Measurements from ENCODE around the gene APEH. TPM values are rescaled to one million over a fixed set of nuclear protein-coding genes. Genes with fewer than 3 reads are reported as not detected.
A peak's percentile ranks its signal among the peaks of the same experiment; 100 is the strongest.

Gene APEH
- total RNA-seq, 1 experiment from 2014 or later = 273 TPM

DNA sequence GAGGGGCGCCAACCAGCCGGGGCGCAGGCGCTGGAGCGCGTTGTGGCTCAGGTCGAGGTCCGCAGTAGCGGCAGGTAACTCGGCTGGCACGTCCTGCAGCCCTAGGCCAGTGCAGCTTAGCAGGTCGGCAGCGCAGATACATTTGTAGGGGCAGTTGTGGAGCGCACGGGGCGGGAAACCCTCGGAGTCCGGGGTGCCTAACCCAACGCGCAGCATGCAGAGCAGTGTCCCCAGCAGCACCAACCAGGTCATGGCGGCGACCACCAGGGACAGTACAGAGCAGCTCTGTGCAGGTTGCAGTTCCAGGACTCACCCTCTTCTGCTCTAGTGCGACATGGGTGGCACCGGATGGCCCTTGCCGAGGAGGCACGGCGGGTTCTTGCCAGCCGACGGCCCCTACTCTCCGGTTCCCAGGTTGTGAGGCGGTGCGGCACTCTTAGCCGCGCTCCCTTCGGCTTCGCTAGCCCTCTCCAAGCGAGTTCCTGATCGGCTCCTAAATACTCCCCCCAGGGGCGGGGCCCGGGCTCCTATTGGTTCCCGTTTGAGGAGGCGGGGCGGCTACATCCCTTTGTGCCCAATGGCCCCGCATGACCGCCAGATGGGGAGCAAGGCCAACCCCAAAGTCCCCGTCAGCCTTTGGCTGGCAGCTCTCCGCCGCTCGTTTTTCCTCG, 45.2 kb downstream of the APEH start, which contains the start of gene AMIGO3 (continued):
- TF ChIP-seq, protein P1, sequence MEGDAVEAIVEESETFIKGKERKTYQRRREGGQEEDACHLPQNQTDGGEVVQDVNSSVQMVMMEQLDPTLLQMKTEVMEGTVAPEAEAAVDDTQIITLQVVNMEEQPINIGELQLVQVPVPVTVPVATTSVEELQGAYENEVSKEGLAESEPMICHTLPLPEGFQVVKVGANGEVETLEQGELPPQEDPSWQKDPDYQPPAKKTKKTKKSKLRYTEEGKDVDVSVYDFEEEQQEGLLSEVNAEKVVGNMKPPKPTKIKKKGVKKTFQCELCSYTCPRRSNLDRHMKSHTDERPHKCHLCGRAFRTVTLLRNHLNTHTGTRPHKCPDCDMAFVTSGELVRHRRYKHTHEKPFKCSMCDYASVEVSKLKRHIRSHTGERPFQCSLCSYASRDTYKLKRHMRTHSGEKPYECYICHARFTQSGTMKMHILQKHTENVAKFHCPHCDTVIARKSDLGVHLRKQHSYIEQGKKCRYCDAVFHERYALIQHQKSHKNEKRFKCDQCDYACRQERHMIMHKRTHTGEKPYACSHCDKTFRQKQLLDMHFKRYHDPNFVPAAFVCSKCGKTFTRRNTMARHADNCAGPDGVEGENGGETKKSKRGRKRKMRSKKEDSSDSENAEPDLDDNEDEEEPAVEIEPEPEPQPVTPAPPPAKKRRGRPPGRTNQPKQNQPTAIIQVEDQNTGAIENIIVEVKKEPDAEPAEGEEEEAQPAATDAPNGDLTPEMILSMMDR (IDR thresholded peaks at IDR 0.05) = 0 out of 2 replicates have a peak, but pooled peaks have one; percentile 46
- TF ChIP-seq SMAD3 (CRISPR knock-in tag; IDR thresholded peaks at IDR 0.05; ENCODE audit: borderline replicate concordance) (0 out of 2 replicates have a peak, but pooled peaks have one; percentile 70), NFE2L1 (CRISPR knock-in tag; IDR thresholded peaks at IDR 0.05) (no peak), ZNF138 (CRISPR knock-in tag; conservative IDR thresholded peaks at IDR 0.05) (0 out of 2 replicates have a peak, but pooled peaks have one; percentile 60), ZNF263 (CRISPR knock-in tag; IDR thresholded peaks at IDR 0.05; ENCODE audit: low read depth) (no peak), HMGA2 (CRISPR knock-in tag; IDR thresholded peaks at IDR 0.05) (no peak), TCF7 (CRISPR knock-in tag; IDR thresholded peaks at IDR 0.05; ENCODE audit: low read depth) (no peak), GABPB1 (CRISPR knock-in tag; IDR thresholded peaks at IDR 0.05) (no peak), CREB1 (CRISPR knock-in tag; IDR thresholded peaks at IDR 0.05) (peak; percentile 62; the same call in 1 of the 2 replicates), KAT7 (CRISPR knock-in tag; IDR thresholded peaks at IDR 0.05; ENCODE audit: borderline replicate concordance) (no peak), NR1H2 (CRISPR knock-in tag; IDR thresholded peaks at IDR 0.05) (no peak), GRHL2 (CRISPR knock-in tag; IDR thresholded peaks at IDR 0.05; ENCODE audit: insufficient replicate concordance, severe bottlenecking) (no peak), SMAD4 (CRISPR knock-in tag; IDR thresholded peaks at IDR 0.05) (no peak; the same call in 1 of the 2 replicates), ZBTB21 (CRISPR knock-in tag; IDR thresholded peaks at IDR 0.05; ENCODE audit: borderline replicate concordance) (no peak; the same call in 1 of the 2 replicates), OVOL2 (CRISPR knock-in tag; IDR thresholded peaks at IDR 0.05; ENCODE audit: borderline replicate concordance) (peak; percentile 38; the same call in 1 of the 2 replicates), RORB (CRISPR knock-in tag; IDR thresholded peaks at IDR 0.05) (no peak), IRF2 (CRISPR knock-in tag; IDR thresholded peaks at IDR 0.05; ENCODE audit: borderline replicate concordance, low read depth) (no peak), GTF2I (CRISPR knock-in tag; conservative IDR thresholded peaks at IDR 0.05) (no peak), PRRX2 (CRISPR knock-in tag; IDR thresholded peaks at IDR 0.05) (peak; percentile 62; the same call in 1 of the 2 replicates), TEAD1 (CRISPR knock-in tag; IDR thresholded peaks at IDR 0.05) (no peak; the same call in 1 of the 2 replicates), MXD4 (CRISPR knock-in tag; IDR thresholded peaks at IDR 0.05; ENCODE audit: borderline replicate concordance) (no peak), CREM (CRISPR knock-in tag; IDR thresholded peaks at IDR 0.05) (no peak; the same call in none of the 2 replicates)
- TF ChIP-seq, protein P2, sequence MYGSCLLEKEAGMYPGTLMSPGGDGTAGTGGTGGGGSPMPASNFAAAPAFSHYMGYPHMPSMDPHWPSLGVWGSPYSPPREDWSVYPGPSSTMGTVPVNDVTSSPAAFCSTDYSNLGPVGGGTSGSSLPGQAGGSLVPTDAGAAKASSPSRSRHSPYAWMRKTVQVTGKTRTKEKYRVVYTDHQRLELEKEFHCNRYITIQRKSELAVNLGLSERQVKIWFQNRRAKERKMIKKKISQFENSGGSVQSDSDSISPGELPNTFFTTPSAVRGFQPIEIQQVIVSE (CRISPR knock-in tag; IDR thresholded peaks at IDR 0.05; ENCODE audit: borderline replicate concordance) = no peak
- TF ChIP-seq, protein P3, sequence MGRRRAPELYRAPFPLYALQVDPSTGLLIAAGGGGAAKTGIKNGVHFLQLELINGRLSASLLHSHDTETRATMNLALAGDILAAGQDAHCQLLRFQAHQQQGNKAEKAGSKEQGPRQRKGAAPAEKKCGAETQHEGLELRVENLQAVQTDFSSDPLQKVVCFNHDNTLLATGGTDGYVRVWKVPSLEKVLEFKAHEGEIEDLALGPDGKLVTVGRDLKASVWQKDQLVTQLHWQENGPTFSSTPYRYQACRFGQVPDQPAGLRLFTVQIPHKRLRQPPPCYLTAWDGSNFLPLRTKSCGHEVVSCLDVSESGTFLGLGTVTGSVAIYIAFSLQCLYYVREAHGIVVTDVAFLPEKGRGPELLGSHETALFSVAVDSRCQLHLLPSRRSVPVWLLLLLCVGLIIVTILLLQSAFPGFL (CRISPR knock-in tag; IDR thresholded peaks at IDR 0.05; ENCODE audit: borderline replicate concordance) = no peak
- TF ChIP-seq, protein P4, sequence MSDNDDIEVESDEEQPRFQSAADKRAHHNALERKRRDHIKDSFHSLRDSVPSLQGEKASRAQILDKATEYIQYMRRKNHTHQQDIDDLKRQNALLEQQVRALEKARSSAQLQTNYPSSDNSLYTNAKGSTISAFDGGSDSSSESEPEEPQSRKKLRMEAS (CRISPR knock-in tag; IDR thresholded peaks at IDR 0.05) = no peak; the same call in 1 of the 2 replicates
- TF ChIP-seq, protein P5, sequence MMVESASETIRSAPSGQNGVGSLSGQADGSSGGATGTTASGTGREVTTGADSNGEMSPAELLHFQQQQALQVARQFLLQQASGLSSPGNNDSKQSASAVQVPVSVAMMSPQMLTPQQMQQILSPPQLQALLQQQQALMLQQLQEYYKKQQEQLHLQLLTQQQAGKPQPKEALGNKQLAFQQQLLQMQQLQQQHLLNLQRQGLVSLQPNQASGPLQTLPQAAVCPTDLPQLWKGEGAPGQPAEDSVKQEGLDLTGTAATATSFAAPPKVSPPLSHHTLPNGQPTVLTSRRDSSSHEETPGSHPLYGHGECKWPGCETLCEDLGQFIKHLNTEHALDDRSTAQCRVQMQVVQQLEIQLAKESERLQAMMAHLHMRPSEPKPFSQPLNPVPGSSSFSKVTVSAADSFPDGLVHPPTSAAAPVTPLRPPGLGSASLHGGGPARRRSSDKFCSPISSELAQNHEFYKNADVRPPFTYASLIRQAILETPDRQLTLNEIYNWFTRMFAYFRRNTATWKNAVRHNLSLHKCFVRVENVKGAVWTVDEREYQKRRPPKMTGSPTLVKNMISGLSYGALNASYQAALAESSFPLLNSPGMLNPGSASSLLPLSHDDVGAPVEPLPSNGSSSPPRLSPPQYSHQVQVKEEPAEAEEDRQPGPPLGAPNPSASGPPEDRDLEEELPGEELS (CRISPR knock-in tag; IDR thresholded peaks at IDR 0.05) = no peak
- TF ChIP-seq, protein P6, sequence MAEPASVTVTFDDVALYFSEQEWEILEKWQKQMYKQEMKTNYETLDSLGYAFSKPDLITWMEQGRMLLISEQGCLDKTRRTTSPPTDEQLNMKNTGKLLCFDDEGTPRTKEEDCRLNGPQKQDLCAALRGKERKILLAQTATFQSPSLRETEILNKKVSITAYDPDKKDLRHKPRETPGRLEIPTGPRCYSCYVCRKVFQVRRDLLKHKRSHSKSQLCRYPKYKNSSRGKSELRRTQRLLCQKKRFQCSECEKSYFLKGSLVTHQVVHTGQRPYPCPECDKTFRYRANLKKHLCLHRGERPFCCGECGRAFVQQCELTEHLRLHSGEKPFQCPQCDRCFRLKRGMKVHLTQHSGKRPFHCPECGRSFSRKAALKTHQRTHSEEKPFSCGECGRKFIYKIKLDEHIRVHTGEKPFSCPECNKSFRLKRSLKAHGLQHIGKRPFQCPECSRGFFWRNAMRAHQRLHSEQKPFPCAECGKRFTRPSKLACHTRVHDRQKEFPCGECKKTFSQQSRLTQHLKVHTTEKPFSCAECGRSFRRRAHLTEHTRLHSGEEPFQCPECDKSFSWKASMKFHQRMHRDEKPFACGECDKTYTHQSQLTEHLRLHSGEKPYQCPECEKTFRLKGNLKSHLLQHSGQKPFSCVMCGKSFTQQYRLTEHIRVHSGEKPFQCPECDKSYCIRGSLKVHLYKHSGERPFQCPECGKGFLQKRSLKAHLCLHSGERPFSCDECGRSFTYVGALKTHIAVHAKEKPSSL (CRISPR knock-in tag; conservative IDR thresholded peaks at IDR 0.05) = peak; percentile 33; the same call in 1 of the 2 replicates
- TF ChIP-seq, protein P7, sequence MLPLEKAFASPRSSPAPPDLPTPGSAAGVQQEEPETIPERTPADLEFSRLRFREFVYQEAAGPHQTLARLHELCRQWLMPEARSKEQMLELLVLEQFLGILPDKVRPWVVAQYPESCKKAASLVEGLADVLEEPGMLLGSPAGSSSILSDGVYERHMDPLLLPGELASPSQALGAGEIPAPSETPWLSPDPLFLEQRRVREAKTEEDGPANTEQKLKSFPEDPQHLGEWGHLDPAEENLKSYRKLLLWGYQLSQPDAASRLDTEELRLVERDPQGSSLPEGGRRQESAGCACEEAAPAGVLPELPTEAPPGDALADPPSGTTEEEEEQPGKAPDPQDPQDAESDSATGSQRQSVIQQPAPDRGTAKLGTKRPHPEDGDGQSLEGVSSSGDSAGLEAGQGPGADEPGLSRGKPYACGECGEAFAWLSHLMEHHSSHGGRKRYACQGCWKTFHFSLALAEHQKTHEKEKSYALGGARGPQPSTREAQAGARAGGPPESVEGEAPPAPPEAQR (CRISPR knock-in tag; IDR thresholded peaks at IDR 0.05) = no peak
- TF ChIP-seq, protein P8, sequence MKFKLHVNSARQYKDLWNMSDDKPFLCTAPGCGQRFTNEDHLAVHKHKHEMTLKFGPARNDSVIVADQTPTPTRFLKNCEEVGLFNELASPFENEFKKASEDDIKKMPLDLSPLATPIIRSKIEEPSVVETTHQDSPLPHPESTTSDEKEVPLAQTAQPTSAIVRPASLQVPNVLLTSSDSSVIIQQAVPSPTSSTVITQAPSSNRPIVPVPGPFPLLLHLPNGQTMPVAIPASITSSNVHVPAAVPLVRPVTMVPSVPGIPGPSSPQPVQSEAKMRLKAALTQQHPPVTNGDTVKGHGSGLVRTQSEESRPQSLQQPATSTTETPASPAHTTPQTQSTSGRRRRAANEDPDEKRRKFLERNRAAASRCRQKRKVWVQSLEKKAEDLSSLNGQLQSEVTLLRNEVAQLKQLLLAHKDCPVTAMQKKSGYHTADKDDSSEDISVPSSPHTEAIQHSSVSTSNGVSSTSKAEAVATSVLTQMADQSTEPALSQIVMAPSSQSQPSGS (CRISPR knock-in tag; IDR thresholded peaks at IDR 0.05; ENCODE audit: borderline replicate concordance, low read depth) = no peak
